ENCODE data around the gene ARPC1A.

The ARPC1A gene

GRCh38 chr7:99415513-99416127 lies 89.9 kb downstream of the ARPC1A start:
- DNase-seq, result peak in 1 of 2 experiments; percentile 57

All from activated T-cell treated with anti-CD3 and anti-CD28 coated beads, Interleukin-2, amount 50 U/mL, for 48 hours (primary cell).